Ishikawa (cell line): ENCODE data around the gene TMPRSS7.

ENCODE experiments used
- CEBPB ChIP-seq: IDR thresholded peaks from 2 replicates; pipeline ENCODE4 v1.6.1; 2012
- CREB1 ChIP-seq: IDR thresholded peaks from 2 replicates; pipeline ENCODE4 v1.6.1; 2012; ENCODE audit warnings: low read depth
- EGR1 ChIP-seq: IDR thresholded peaks from 2 replicates; pipeline ENCODE4 v1.6.1; 2012
- EP300 ChIP-seq: IDR thresholded peaks from 2 replicates; pipeline ENCODE4 v1.6.1; 2012; ENCODE audit warnings: borderline replicate concordance
- FOXM1 ChIP-seq: IDR thresholded peaks from 2 replicates; pipeline ENCODE4 v1.6.1; 2012; ENCODE audit warnings: low read depth, borderline replicate concordance
- MAX ChIP-seq: IDR thresholded peaks from 2 replicates; pipeline ENCODE4 v1.6.1; 2012
- NFIC ChIP-seq: IDR thresholded peaks from 2 replicates; pipeline ENCODE4 v1.6.1; 2012
- RAD21 ChIP-seq: IDR thresholded peaks from 2 replicates; pipeline ENCODE4 v1.6.1; 2012; ENCODE audit warnings: low read depth
- REST ChIP-seq: IDR thresholded peaks from 2 replicates; pipeline ENCODE4 v1.6.1; 2012; ENCODE audit warnings: low read depth, mild to moderate bottlenecking
- TAF1 ChIP-seq: IDR thresholded peaks from 2 replicates; pipeline ENCODE4 v1.6.1; 2012; ENCODE audit warnings: low read depth, mild to moderate bottlenecking
- TCF12 ChIP-seq: IDR thresholded peaks from 2 replicates; pipeline ENCODE4 v1.6.1; 2012; ENCODE audit warnings: low read depth
- TEAD4 ChIP-seq: IDR thresholded peaks from 2 replicates; pipeline ENCODE4 v1.6.1; 2012
- USF1 ChIP-seq: IDR thresholded peaks from 2 replicates; pipeline ENCODE4 v1.6.1; 2012
- YY1 ChIP-seq: IDR thresholded peaks from 2 replicates; pipeline ENCODE4 v1.6.1; 2012; ENCODE audit warnings: low read depth
- ZBTB7A ChIP-seq: IDR thresholded peaks from 2 replicates; pipeline ENCODE4 v1.6.1; 2012; ENCODE audit warnings: low read depth

Gene TMPRSS7

GRCh38 chr3:112111785-112112402 lies 77.4 kb downstream of the TMPRSS7 start:
- TF ChIP-seq TCF12: no peak
- TF ChIP-seq CEBPB: no peak
- peak; percentile 81 for TF ChIP-seq RAD21
- TF ChIP-seq ZBTB7A: no peak
- no peak for TF ChIP-seq USF1

GRCh38 chr3:112114576-112115160 lies 80.1 kb downstream of the TMPRSS7 start:
- TF ChIP-seq EP300 (no peak), ZBTB7A (no peak), CEBPB (no peak), TCF12 (no peak), USF1 (no peak), MAX (no peak), FOXM1 (no peak), TAF1 (no peak), NFIC (no peak), REST (no peak), RAD21 (no peak), EGR1 (no peak), YY1 (no peak), TEAD4 (no peak), CREB1 (no peak)

- TF ChIP-seq EP300 (no peak), FOXM1 (no peak), RAD21 (no peak), REST (no peak), EGR1 (no peak), ZBTB7A (no peak), NFIC (no peak), TCF12 (no peak), CEBPB (no peak), TAF1 (no peak), USF1 (no peak), TEAD4 (no peak), YY1 (no peak), CREB1 (no peak), MAX (no peak)
Measured at GRCh38 chr3:112115161-112115739, 80.7 kb downstream of the TMPRSS7 start.

GRCh38 chr3:112115806-112116383 lies 81.4 kb downstream of the TMPRSS7 start:
- TF ChIP-seq TCF12 (no peak), RAD21 (no peak), MAX (no peak), CREB1 (no peak), TEAD4 (no peak), TAF1 (no peak), FOXM1 (no peak), EGR1 (no peak), EP300 (no peak), NFIC (no peak), REST (no peak), USF1 (no peak), YY1 (no peak), ZBTB7A (no peak), CEBPB (no peak)
